Spinal cord (tissue), 10 donors: ENCODE data around the gene SMOC2. TPM values are rescaled to one million over a fixed set of nuclear protein-coding genes. Genes with fewer than 3 reads are reported as not detected.
A peak's percentile ranks its signal among the peaks of the same experiment; 100 is the strongest.
"Not testable (repeated sequence)": the region's sequence is repeated elsewhere in the genome, so short reads cannot be mapped to it uniquely, and the experiment has no call there.

Source experiments
- DNase-seq, 6 donors: peaks; one replicate each; pipeline versions ENCODE4 v3.0.0 to v3.0.0-alpha.2; 2013 to 2015; ENCODE audit warnings: low spot score in 6 of 6, low read depth in 4 of 6
- H3K27ac ChIP-seq: one replicate; pipeline ENCODE4 v1.5.1; 2013; ENCODE audit warnings: low read depth, low read length, control low read depth
- H3K27me3 ChIP-seq: one replicate; pipeline ENCODE4 v1.6.1; 2013; ENCODE audit warnings: low read length; ENCODE audit not compliant: control insufficient read depth, insufficient read depth
- H3K36me3 ChIP-seq: one replicate; pipeline ENCODE4 v1.6.1; 2013; ENCODE audit warnings: low read length; ENCODE audit not compliant: control insufficient read depth, insufficient read depth
- H3K4me1 ChIP-seq: one replicate; pipeline ENCODE4 v1.6.1; 2013; ENCODE audit warnings: low read length; ENCODE audit not compliant: control insufficient read depth, insufficient read depth
- H3K4me3 ChIP-seq: one replicate; pipeline ENCODE4 v1.5.1; 2013; ENCODE audit warnings: low read depth, low read length, control low read depth
- H3K9me3 ChIP-seq: one replicate; pipeline ENCODE4 v1.6.1; 2013; ENCODE audit warnings: low read length; ENCODE audit not compliant: control insufficient read depth, insufficient read depth
- WGBS: methylation state at CpG from one replicate; pipeline ENCODE4 v1.1.5; 2013; ENCODE audit warnings: missing lambda C conversion rate; ENCODE audit not compliant: insufficient coverage; 5-methylcytosine and 5-hydroxymethylcytosine counted together
- polyA plus RNA-seq, 2 donors: library from polyadenylated mRNA; unstranded; fragments of 120-200 nt; gene quantifications; one replicate each; pipeline ENCODE4 v1.2.1, GENCODE V29; 2013; ENCODE audit not compliant: insufficient read length in 2 of 2
- total RNA-seq, 2 donors: library from RNA; depleted of rRNA in 1 of 2; stranded (reverse); fragments of 120-200 nt in 1 of 2; fragments of >200 nt in 1 of 2; gene quantifications; one replicate each; pipeline versions ENCODE4 v1.2.3 to v1.2.4, GENCODE V29; 2013 to 2014
- donor health status: healthy.

SMOC2 gene
- total and polyA plus RNA-seq, 4 donors: 8.3 to 96.0 (median 45.6) TPM

GRCh38 chr6:168538188-168538891 is 97.4 kb downstream of the SMOC2 start:
- DNase-seq, H3K9me3 ChIP-seq, H3K36me3 ChIP-seq, H3K27me3 ChIP-seq, H3K27ac ChIP-seq, H3K4me3 ChIP-seq: not testable (repeated sequence)
- WGBS: 93% methylated on average over 12 of the region's 14 CpGs
- peaks cover 11% of the 10 kb centered on the region for H3K4me1 ChIP-seq

- DNase-seq: no peak
- H3K36me3 ChIP-seq: no peaks in the 10 kb centered on the region
- H3K9me3 ChIP-seq: no peaks in the 10 kb centered on the region
- H3K4me1 ChIP-seq: peaks cover 11% of the 10 kb centered on the region
- 92% methylated on average over 18 of the region's 21 CpGs for WGBS
- no peak overlapping the region for H3K27ac ChIP-seq
- H3K27me3 ChIP-seq: no peaks in the 10 kb centered on the region
- no peak overlapping the region for H3K4me3 ChIP-seq
Measured at GRCh38 chr6:168538892-168539811, 98.2 kb downstream of the SMOC2 start.

GRCh38 chr6:168540713-168541291 is 99.8 kb downstream of the SMOC2 start:
- DNase-seq: no peak
- no peaks in the 10 kb centered on the region for H3K36me3 ChIP-seq
- H3K27ac ChIP-seq: no peak overlapping the region
- no peaks in the 10 kb centered on the region for H3K9me3 ChIP-seq
- H3K27me3 ChIP-seq: no peaks in the 10 kb centered on the region
- H3K4me3 ChIP-seq: no peak overlapping the region
- H3K4me1 ChIP-seq: peaks cover 11% of the 10 kb centered on the region
- WGBS: 63% methylated on average over 10 of the region's 15 CpGs

GRCh38 chr6:168541307-168541706 is 100.3 kb downstream of the SMOC2 start:
- WGBS: 64% methylated on average over 4 of the region's 4 CpGs
- H3K27ac ChIP-seq: no peak overlapping the region
- DNase-seq: no peak
- H3K36me3 ChIP-seq: no peaks in the 10 kb centered on the region
- peaks cover 11% of the 10 kb centered on the region for H3K4me1 ChIP-seq
- H3K9me3 ChIP-seq: no peaks in the 10 kb centered on the region
- no peak overlapping the region for H3K4me3 ChIP-seq
- no peaks in the 10 kb centered on the region for H3K27me3 ChIP-seq

- no peak overlapping the region for H3K27ac ChIP-seq
- no peaks in the 10 kb centered on the region for H3K36me3 ChIP-seq
- WGBS: 57% methylated on average over 3 of the region's 8 CpGs
- H3K27me3 ChIP-seq: no peaks in the 10 kb centered on the region
- DNase-seq: peak in 2 of 6 donors; percentile 14 to 16
- H3K9me3 ChIP-seq: no peaks in the 10 kb centered on the region
- no peak overlapping the region for H3K4me3 ChIP-seq
- peaks cover 5% of the 10 kb centered on the region for H3K4me1 ChIP-seq
Measured at GRCh38 chr6:168542301-168542700, 101.3 kb downstream of the SMOC2 start.

- H3K27ac ChIP-seq: no peak overlapping the region
- no peak overlapping the region for H3K4me3 ChIP-seq
- no peaks in the 10 kb centered on the region for H3K36me3 ChIP-seq
- no peak for DNase-seq
- H3K4me1 ChIP-seq: no peaks in the 10 kb centered on the region
- WGBS: 84% methylated on average over 6 of the region's 6 CpGs
- no peaks in the 10 kb centered on the region for H3K9me3 ChIP-seq
- H3K27me3 ChIP-seq: no peaks in the 10 kb centered on the region
Measured at GRCh38 chr6:168545428-168545827, 104.4 kb downstream of the SMOC2 start.

- no peaks in the 10 kb centered on the region for H3K27me3 ChIP-seq
- no peak overlapping the region for H3K27ac ChIP-seq
- H3K9me3 ChIP-seq: no peaks in the 10 kb centered on the region
- H3K36me3 ChIP-seq: no peaks in the 10 kb centered on the region
- no peaks in the 10 kb centered on the region for H3K4me1 ChIP-seq
- no CpG with 5 or more reads among the region's 5 CpGs for WGBS
- no peak for DNase-seq
- H3K4me3 ChIP-seq: no peak overlapping the region
Measured at GRCh38 chr6:168546151-168546550, 105.2 kb downstream of the SMOC2 start.

- no peaks in the 10 kb centered on the region for H3K36me3 ChIP-seq
- no peak overlapping the region for H3K27ac ChIP-seq
- 100% methylated on average over 2 of the region's 10 CpGs for WGBS
- H3K4me3 ChIP-seq: no peak overlapping the region
- H3K4me1 ChIP-seq: no peaks in the 10 kb centered on the region
- no peaks in the 10 kb centered on the region for H3K9me3 ChIP-seq
- no peaks in the 10 kb centered on the region for H3K27me3 ChIP-seq
- no peak for DNase-seq
Measured at GRCh38 chr6:168546730-168547129, 105.7 kb downstream of the SMOC2 start.

- WGBS: 71% methylated on average over 6 of the region's 8 CpGs
- H3K27me3 ChIP-seq: no peaks in the 10 kb centered on the region
- no peak for DNase-seq
- no peak overlapping the region for H3K4me3 ChIP-seq
- H3K27ac ChIP-seq: no peak overlapping the region
- H3K36me3 ChIP-seq: peaks cover 3% of the 10 kb centered on the region
- no peaks in the 10 kb centered on the region for H3K4me1 ChIP-seq
- no peaks in the 10 kb centered on the region for H3K9me3 ChIP-seq
Measured at GRCh38 chr6:168550326-168550725, 109.3 kb downstream of the SMOC2 start.
